ENCODE measurements around the gene TMEM125. TPM values are rescaled to one million over a fixed set of nuclear protein-coding genes. Genes with fewer than 3 reads are reported as not detected.

The TMEM125 gene
- total RNA-seq, 1 experiment from 2014 or later: 21.5 TPM

- DNase-seq (ENCODE audit: low spot score) (no peak), ATAC-seq (no peak)
- TF ChIP-seq, protein P1, sequence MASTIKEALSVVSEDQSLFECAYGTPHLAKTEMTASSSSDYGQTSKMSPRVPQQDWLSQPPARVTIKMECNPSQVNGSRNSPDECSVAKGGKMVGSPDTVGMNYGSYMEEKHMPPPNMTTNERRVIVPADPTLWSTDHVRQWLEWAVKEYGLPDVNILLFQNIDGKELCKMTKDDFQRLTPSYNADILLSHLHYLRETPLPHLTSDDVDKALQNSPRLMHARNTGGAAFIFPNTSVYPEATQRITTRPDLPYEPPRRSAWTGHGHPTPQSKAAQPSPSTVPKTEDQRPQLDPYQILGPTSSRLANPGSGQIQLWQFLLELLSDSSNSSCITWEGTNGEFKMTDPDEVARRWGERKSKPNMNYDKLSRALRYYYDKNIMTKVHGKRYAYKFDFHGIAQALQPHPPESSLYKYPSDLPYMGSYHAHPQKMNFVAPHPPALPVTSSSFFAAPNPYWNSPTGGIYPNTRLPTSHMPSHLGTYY (CRISPR knock-in tag; IDR thresholded peaks at IDR 0.05): no peak
- no peak for TF ChIP-seq KAT7 (CRISPR knock-in tag; IDR thresholded peaks at IDR 0.05; ENCODE audit: borderline replicate concordance)
- TF ChIP-seq SMAD3 (CRISPR knock-in tag; IDR thresholded peaks at IDR 0.05; ENCODE audit: borderline replicate concordance): no peak
- TF ChIP-seq, protein P2, sequence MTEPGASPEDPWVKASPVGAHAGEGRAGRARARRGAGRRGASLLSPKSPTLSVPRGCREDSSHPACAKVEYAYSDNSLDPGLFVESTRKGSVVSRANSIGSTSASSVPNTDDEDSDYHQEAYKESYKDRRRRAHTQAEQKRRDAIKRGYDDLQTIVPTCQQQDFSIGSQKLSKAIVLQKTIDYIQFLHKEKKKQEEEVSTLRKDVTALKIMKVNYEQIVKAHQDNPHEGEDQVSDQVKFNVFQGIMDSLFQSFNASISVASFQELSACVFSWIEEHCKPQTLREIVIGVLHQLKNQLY (CRISPR knock-in tag; IDR thresholded peaks at IDR 0.05): no peak
- TF ChIP-seq, protein P3, sequence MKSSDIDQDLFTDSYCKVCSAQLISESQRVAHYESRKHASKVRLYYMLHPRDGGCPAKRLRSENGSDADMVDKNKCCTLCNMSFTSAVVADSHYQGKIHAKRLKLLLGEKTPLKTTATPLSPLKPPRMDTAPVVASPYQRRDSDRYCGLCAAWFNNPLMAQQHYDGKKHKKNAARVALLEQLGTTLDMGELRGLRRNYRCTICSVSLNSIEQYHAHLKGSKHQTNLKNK (CRISPR knock-in tag; IDR thresholded peaks at IDR 0.05): no peak
- TF ChIP-seq GTF2I (CRISPR knock-in tag; conservative IDR thresholded peaks at IDR 0.05): no peak
- TF ChIP-seq ETV6 (CRISPR knock-in tag; IDR thresholded peaks at IDR 0.05): no peak
- TF ChIP-seq IRF1 (CRISPR knock-in tag; IDR thresholded peaks at IDR 0.05): no peak
- no peak for TF ChIP-seq OVOL2 (CRISPR knock-in tag; IDR thresholded peaks at IDR 0.05; ENCODE audit: borderline replicate concordance)
- no peak for TF ChIP-seq PRRX2 (CRISPR knock-in tag; IDR thresholded peaks at IDR 0.05)
- no peak for TF ChIP-seq ZNF416 (CRISPR knock-in tag; IDR thresholded peaks at IDR 0.05)
- Mint-ChIP-seq H3K36me3 (peaks cover 38% of the 10 kb centered on the region), H3K27ac (no peak overlapping the region), H3K27me3 (ENCODE audit: low read depth) (peaks cover 53% of the 10 kb centered on the region), H3K4me3 (no peak overlapping the region), H3K4me1 (no peaks in the 10 kb centered on the region), H3K9me3 (peaks cover 56% of the 10 kb centered on the region)
- POLR2A ChIA-PET: no interaction called here
- CTCF ChIA-PET: no interaction called here
These were observed 18.8 kb upstream of the TMEM125 start for GRCh38 chr1:43251024-43251423.

DNA sequence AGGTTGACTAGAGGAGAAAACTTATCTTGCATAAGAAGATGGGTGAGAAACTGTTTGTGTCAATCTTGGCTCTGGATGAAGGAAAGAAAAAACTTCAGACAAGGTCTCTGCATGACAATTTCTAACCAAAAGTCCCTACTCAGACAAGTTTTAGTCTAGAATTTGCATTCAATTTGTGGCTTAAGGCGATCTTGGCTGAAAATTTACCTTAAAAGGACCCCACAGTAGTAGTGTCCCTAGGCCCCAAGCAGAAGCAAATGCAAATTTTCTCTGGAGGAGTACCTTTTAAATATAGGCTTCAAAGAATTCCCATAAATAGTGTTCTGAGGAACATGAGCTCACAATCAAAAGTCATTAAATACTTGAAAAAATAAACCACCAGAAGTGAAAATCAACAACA lies 17.6 kb upstream of the TMEM125 start:
- CTCF ChIA-PET: no interaction called here
- ATAC-seq: no peak

More for the DNA sequence above, 17.6 kb upstream of the TMEM125 start:
- DNase-seq (ENCODE audit: low spot score): no peak
- no peak overlapping the region for H3K4me3 Mint-ChIP-seq
- peaks cover 54% of the 10 kb centered on the region for H3K9me3 Mint-ChIP-seq
- TF ChIP-seq IRF1 (CRISPR knock-in tag; IDR thresholded peaks at IDR 0.05) (no peak), HMGXB4 (CRISPR knock-in tag; IDR thresholded peaks at IDR 0.05) (no peak), ZNF423 (CRISPR knock-in tag; IDR thresholded peaks at IDR 0.05) (no peak), NR2C2 (CRISPR knock-in tag; IDR thresholded peaks at IDR 0.05) (no peak), ARID4B (CRISPR knock-in tag; IDR thresholded peaks at IDR 0.05; ENCODE audit: borderline replicate concordance) (no peak), SP1 (CRISPR knock-in tag; conservative IDR thresholded peaks at IDR 0.05) (no peak), CREM (CRISPR knock-in tag; IDR thresholded peaks at IDR 0.05) (no peak), CDX4 (CRISPR knock-in tag; IDR thresholded peaks at IDR 0.05; ENCODE audit: borderline replicate concordance) (no peak), ZNF219 (CRISPR knock-in tag; IDR thresholded peaks at IDR 0.05; ENCODE audit: borderline replicate concordance) (no peak), SOX15 (CRISPR knock-in tag; IDR thresholded peaks at IDR 0.05) (no peak), ZNF232 (CRISPR knock-in tag; IDR thresholded peaks at IDR 0.05) (no peak), NR1H2 (CRISPR knock-in tag; IDR thresholded peaks at IDR 0.05) (no peak), NFE2L1 (CRISPR knock-in tag; IDR thresholded peaks at IDR 0.05) (no peak), MXD4 (CRISPR knock-in tag; IDR thresholded peaks at IDR 0.05; ENCODE audit: borderline replicate concordance) (no peak), E2F1 (CRISPR knock-in tag; IDR thresholded peaks at IDR 0.05) (no peak), TP53 (CRISPR knock-in tag; IDR thresholded peaks at IDR 0.05) (no peak)
- H3K36me3 Mint-ChIP-seq: peaks cover 26% of the 10 kb centered on the region
- H3K27me3 Mint-ChIP-seq (ENCODE audit: low read depth): peaks cover 54% of the 10 kb centered on the region
- no peak overlapping the region for H3K27ac Mint-ChIP-seq
- POLR2A ChIA-PET: no interaction called here
- no peaks in the 10 kb centered on the region for H3K4me1 Mint-ChIP-seq

All from WTC11 (cell line).